ENCODE data around the gene LCP1.

DNA sequence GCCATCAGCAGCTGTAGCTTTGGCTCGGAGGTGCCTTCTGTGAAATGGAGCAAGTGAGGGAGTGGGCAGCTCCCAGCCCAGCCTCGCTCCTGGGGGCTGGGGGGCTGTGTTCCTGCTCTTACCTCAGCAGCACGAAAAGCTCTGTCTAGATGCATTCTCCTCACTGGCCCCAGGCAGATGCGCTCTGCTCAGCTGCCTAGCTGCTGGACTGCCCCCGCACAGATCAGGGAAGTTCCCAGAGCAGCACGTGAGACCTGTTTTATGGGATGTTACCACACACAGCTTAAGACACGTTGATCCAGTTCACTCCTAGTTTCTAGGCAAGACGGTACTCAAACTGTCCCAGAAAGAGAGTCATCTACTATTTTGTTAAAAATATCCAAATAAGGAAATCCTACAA lies 13.6 kb downstream of the LCP1 start:
- TF ChIP-seq, protein P1, sequence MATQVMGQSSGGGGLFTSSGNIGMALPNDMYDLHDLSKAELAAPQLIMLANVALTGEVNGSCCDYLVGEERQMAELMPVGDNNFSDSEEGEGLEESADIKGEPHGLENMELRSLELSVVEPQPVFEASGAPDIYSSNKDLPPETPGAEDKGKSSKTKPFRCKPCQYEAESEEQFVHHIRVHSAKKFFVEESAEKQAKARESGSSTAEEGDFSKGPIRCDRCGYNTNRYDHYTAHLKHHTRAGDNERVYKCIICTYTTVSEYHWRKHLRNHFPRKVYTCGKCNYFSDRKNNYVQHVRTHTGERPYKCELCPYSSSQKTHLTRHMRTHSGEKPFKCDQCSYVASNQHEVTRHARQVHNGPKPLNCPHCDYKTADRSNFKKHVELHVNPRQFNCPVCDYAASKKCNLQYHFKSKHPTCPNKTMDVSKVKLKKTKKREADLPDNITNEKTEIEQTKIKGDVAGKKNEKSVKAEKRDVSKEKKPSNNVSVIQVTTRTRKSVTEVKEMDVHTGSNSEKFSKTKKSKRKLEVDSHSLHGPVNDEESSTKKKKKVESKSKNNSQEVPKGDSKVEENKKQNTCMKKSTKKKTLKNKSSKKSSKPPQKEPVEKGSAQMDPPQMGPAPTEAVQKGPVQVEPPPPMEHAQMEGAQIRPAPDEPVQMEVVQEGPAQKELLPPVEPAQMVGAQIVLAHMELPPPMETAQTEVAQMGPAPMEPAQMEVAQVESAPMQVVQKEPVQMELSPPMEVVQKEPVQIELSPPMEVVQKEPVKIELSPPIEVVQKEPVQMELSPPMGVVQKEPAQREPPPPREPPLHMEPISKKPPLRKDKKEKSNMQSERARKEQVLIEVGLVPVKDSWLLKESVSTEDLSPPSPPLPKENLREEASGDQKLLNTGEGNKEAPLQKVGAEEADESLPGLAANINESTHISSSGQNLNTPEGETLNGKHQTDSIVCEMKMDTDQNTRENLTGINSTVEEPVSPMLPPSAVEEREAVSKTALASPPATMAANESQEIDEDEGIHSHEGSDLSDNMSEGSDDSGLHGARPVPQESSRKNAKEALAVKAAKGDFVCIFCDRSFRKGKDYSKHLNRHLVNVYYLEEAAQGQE (IDR thresholded peaks at IDR 0.05; ENCODE audit: insufficient replicate concordance, low read depth) = peak; percentile 67
- TF ChIP-seq, protein P2, sequence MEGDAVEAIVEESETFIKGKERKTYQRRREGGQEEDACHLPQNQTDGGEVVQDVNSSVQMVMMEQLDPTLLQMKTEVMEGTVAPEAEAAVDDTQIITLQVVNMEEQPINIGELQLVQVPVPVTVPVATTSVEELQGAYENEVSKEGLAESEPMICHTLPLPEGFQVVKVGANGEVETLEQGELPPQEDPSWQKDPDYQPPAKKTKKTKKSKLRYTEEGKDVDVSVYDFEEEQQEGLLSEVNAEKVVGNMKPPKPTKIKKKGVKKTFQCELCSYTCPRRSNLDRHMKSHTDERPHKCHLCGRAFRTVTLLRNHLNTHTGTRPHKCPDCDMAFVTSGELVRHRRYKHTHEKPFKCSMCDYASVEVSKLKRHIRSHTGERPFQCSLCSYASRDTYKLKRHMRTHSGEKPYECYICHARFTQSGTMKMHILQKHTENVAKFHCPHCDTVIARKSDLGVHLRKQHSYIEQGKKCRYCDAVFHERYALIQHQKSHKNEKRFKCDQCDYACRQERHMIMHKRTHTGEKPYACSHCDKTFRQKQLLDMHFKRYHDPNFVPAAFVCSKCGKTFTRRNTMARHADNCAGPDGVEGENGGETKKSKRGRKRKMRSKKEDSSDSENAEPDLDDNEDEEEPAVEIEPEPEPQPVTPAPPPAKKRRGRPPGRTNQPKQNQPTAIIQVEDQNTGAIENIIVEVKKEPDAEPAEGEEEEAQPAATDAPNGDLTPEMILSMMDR (IDR thresholded peaks at IDR 0.05; ENCODE audit: insufficient read depth, low read length) = no peak
- TF ChIP-seq SPI1 (IDR thresholded peaks at IDR 0.05; ENCODE audit: borderline replicate concordance, low read depth) = 0 out of 2 replicates have a peak, but pooled peaks have one; percentile 16
- TF ChIP-seq POLR2AphosphoS5 (IDR thresholded peaks at IDR 0.05; ENCODE audit: low read depth) = peak; percentile 85
- TF ChIP-seq GABPA (IDR thresholded peaks at IDR 0.05; ENCODE audit: low read depth) = peak; percentile 24; the same call in 1 of the 2 replicates

Data from HL-60 (cell line).